Natural killer cell (primary cell): ENCODE data around the gene IGF2BP1. TPM values are rescaled to one million over a fixed set of nuclear protein-coding genes. Genes with fewer than 3 reads are reported as not detected.

Source experiments
- ATAC-seq, 3 donors: fragments of 150-1000 bp in 2 of 3; fragments of 200-7000 bp in 1 of 3; cut with Tn5 transposase; 1 replicate in 1 of 3; 2 replicates in 2 of 3; pipeline ENCODE4 v1.10.0; 2021; ENCODE audit warnings: mild to moderate bottlenecking in 2 of 3, moderate library complexity in 2 of 3
- DNase-seq, 2 donors: peaks; one replicate each; pipeline versions ENCODE4 v3.0.0 to v3.0.0-alpha.2; 2013 to 2021; ENCODE audit warnings: mixed read lengths in 1 of 2
- H3K27ac ChIP-seq: one replicate; pipeline ENCODE4 v1.5.1; 2013; ENCODE audit warnings: mild to moderate bottlenecking, low read length
- H3K27me3 ChIP-seq: one replicate; pipeline ENCODE4 v1.6.1; 2013; ENCODE audit warnings: low read length; ENCODE audit not compliant: control insufficient read depth, insufficient read depth
- H3K36me3 ChIP-seq: one replicate; pipeline ENCODE4 v1.6.1; 2013; ENCODE audit warnings: low read length; ENCODE audit not compliant: control insufficient read depth, insufficient read depth
- H3K4me1 ChIP-seq: one replicate; pipeline ENCODE4 v1.6.1; 2013; ENCODE audit warnings: low read length; ENCODE audit not compliant: control insufficient read depth, insufficient read depth
- H3K4me3 ChIP-seq: one replicate; pipeline ENCODE4 v1.5.1; 2013; ENCODE audit warnings: low read length
- H3K9me3 ChIP-seq: one replicate; pipeline ENCODE4 v1.6.1; 2013; ENCODE audit warnings: low read length; ENCODE audit not compliant: control insufficient read depth, insufficient read depth
- H3K27ac Mint-ChIP-seq, 2 donors: one replicate each; pipeline ENCODE4 v1.8.0; 2022; ENCODE audit warnings: mild to moderate bottlenecking in 2 of 2, mixed read lengths in 2 of 2, moderate library complexity in 1 of 2
- H3K27me3 Mint-ChIP-seq, 2 donors: one replicate each; pipeline ENCODE4 v1.8.0; 2022; ENCODE audit warnings: low read depth in 2 of 2, mixed read lengths in 2 of 2
- H3K36me3 Mint-ChIP-seq: one replicate; pipeline ENCODE4 v1.8.0; 2022; ENCODE audit warnings: mixed read lengths
- H3K4me1 Mint-ChIP-seq, 2 donors: one replicate each; pipeline ENCODE4 v1.8.0; 2022; ENCODE audit warnings: mixed read lengths in 2 of 2
- H3K4me3 Mint-ChIP-seq: one replicate; pipeline ENCODE4 v1.8.0; 2022; ENCODE audit warnings: mild to moderate bottlenecking, moderate library complexity, mixed read lengths
- H3K9me3 Mint-ChIP-seq, 2 donors: one replicate each; pipeline ENCODE4 v1.8.0; 2022; ENCODE audit warnings: mixed read lengths in 2 of 2
- WGBS: methylation state at CpG from one replicate; pipeline ENCODE4 v1.1.7; 2013; ENCODE audit warnings: missing lambda C conversion rate; ENCODE audit not compliant: insufficient coverage; 5-methylcytosine and 5-hydroxymethylcytosine counted together
- intact Hi-C: fragments of 100-400 bp; cut with micrococcal nuclease; formaldehyde crosslinking; loops from one replicate; pipeline ENCODE4 v1.14.2; 2022
- total RNA-seq, 4 donors: library from RNA; stranded (reverse); fragments of 120-200 nt in 1 of 4; gene quantifications; one replicate each; pipeline versions ENCODE4 v1.2.3 to v1.2.4, GENCODE V29; 2013 to 2022
- TF ChIP-seq, protein P1 (sequence below): fragments of 200-600 bp; IDR thresholded peaks from one replicate; pipeline ENCODE4 v1.8.0; 2022; ENCODE audit warnings: antibody characterized with exemption

The IGF2BP1 gene
- total RNA-seq, 3 donors from 2014 or later (not counting 1 experiment from before 2014, with no cell fraction given) = not detected

DNA sequence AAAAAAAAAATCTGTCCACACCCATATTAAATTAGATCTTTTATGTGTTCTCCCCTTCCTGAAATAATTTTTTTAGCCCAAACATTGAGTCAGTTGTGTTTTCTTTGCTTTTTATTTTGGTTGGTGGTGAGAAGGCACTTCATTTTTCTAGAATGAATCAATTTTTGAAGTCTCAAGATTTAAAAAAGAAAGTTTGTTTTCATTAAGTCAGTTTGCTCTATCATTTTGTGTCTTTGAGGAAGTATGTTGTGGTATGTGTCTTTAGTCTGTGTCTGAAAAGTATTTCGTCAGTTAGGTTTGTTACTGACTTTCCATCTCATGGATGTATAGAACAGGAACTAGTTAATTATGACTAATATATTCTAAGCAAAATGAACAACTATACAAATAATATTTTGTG is 3.8 kb downstream of the IGF2BP1 start:
- H3K4me1 Mint-ChIP-seq = peaks cover 13 to 36% of the 10 kb centered on the region in 2 donors
- Histone ChIP-seq H3K27me3 (peaks cover 84% of the 10 kb centered on the region), H3K36me3 (no peaks in the 10 kb centered on the region), H3K4me1 (peaks cover 28% of the 10 kb centered on the region), H3K4me3 (no peak overlapping the region), H3K9me3 (no peaks in the 10 kb centered on the region), H3K27ac (no peak overlapping the region)
- intact Hi-C loops = no loop called here
- H3K9me3 Mint-ChIP-seq = no peaks in the 10 kb centered on the region
- H3K4me3 Mint-ChIP-seq = no peak overlapping the region
- no peak overlapping the region for H3K27ac Mint-ChIP-seq
- DNase-seq (no peak), ATAC-seq (no peak)
- H3K36me3 Mint-ChIP-seq = no peaks in the 10 kb centered on the region
- TF ChIP-seq, protein P1, sequence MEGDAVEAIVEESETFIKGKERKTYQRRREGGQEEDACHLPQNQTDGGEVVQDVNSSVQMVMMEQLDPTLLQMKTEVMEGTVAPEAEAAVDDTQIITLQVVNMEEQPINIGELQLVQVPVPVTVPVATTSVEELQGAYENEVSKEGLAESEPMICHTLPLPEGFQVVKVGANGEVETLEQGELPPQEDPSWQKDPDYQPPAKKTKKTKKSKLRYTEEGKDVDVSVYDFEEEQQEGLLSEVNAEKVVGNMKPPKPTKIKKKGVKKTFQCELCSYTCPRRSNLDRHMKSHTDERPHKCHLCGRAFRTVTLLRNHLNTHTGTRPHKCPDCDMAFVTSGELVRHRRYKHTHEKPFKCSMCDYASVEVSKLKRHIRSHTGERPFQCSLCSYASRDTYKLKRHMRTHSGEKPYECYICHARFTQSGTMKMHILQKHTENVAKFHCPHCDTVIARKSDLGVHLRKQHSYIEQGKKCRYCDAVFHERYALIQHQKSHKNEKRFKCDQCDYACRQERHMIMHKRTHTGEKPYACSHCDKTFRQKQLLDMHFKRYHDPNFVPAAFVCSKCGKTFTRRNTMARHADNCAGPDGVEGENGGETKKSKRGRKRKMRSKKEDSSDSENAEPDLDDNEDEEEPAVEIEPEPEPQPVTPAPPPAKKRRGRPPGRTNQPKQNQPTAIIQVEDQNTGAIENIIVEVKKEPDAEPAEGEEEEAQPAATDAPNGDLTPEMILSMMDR = no peak
- peaks cover 72 to 85% of the 10 kb centered on the region in 2 donors for H3K27me3 Mint-ChIP-seq
- WGBS = no CpG with 5 or more reads among the region's 1 CpG

DNA sequence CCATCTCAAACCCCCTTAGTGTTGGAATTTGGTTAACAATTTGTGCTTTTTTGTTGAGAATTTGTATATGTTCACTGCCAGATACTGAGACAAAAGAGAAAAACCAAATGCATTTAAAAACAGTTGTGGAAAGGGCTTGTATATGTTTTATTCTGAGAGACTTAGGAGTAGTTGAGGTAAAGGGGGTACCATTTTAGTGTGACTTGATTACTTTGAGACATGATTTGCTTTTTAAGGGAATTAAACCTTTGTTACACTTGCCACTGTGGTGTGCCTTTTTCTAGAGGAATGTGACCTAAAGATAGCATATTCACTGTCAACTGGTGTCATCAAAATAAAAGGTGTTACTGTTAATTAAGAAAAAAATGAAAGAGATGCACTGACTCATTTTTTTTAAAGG is 4.5 kb downstream of the IGF2BP1 start:
- no peak overlapping the region for H3K4me3 ChIP-seq
- H3K27ac ChIP-seq = no peak overlapping the region
- Mint-ChIP-seq H3K36me3 (no peaks in the 10 kb centered on the region), H3K27ac (no peak overlapping the region), H3K4me3 (no peak overlapping the region), H3K9me3 (no peaks in the 10 kb centered on the region), H3K27me3 (peaks cover 74 to 87% of the 10 kb centered on the region in 2 donors), H3K4me1 (peaks cover 10 to 31% of the 10 kb centered on the region in 2 donors)
- no peaks in the 10 kb centered on the region for H3K36me3 ChIP-seq
- peaks cover 79% of the 10 kb centered on the region for H3K27me3 ChIP-seq
- H3K9me3 ChIP-seq = no peaks in the 10 kb centered on the region
- peaks cover 21% of the 10 kb centered on the region for H3K4me1 ChIP-seq
- no peak for DNase-seq
- TF ChIP-seq, protein P1 = no peak
- intact Hi-C loops = no loop called here
- ATAC-seq = no peak

DNA sequence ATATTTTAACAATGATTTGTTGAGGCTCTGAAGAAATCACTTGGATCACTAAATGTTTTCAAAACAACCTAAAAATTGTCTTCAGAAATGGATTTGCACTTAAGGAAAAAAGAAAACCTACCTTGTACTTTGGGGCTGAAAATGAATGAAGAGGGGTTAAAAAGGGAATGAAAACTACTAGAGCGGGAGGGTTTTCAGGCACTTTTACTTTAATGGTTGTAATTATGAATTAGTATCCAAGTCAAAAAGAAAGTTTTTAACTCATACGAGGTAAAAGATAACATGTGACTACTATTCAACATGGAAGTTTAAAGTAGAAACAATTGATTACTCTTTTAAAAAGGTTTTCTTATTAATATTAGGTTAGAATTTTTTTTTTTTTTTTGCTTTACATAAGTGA is 5.1 kb downstream of the IGF2BP1 start:
- DNase-seq (no peak), ATAC-seq (no peak)
- no peaks in the 10 kb centered on the region for H3K9me3 ChIP-seq
- no peak overlapping the region for H3K27ac ChIP-seq
- Mint-ChIP-seq H3K36me3 (no peaks in the 10 kb centered on the region), H3K4me3 (no peak overlapping the region), H3K27ac (no peak overlapping the region), H3K27me3 (peaks cover 73 to 87% of the 10 kb centered on the region in 2 donors), H3K9me3 (no peaks in the 10 kb centered on the region), H3K4me1 (peaks cover 3 to 25% of the 10 kb centered on the region in 2 donors)
- TF ChIP-seq, protein P1 = no peak
- H3K4me3 ChIP-seq = no peak overlapping the region
- H3K27me3 ChIP-seq = peaks cover 72% of the 10 kb centered on the region
- WGBS = 100% methylated on average over 1 of the region's 2 CpGs
- intact Hi-C loops = no loop called here
- no peaks in the 10 kb centered on the region for H3K36me3 ChIP-seq
- peaks cover 14% of the 10 kb centered on the region for H3K4me1 ChIP-seq

DNA sequence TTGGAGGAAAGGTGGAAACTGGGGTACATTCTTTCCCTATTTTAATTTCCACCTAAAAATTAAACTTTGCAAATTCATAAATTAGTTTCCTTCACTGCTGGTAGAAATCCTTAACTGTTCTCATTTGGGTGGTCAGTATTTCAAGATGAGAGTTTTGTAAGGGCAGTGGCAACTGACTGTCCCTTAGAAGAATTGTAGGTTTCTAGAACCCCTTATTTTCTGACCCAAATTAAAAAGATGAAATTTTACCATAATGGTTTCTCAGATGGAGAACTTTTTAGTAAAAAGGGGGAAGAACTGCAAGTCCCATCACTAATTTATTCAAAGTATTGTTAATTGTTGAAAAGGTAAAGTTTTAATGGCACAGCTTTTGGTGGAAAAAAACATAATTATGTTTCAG is 5.6 kb downstream of the IGF2BP1 start:
- Mint-ChIP-seq H3K36me3 (no peaks in the 10 kb centered on the region), H3K4me3 (no peak overlapping the region), H3K9me3 (no peaks in the 10 kb centered on the region), H3K27me3 (peaks cover 75 to 88% of the 10 kb centered on the region in 2 donors), H3K27ac (no peak overlapping the region), H3K4me1 (peaks cover 0 to 20% of the 10 kb centered on the region in 2 donors)
- intact Hi-C loops = no loop called here
- H3K27ac ChIP-seq = no peak overlapping the region
- DNase-seq (no peak), ATAC-seq (no peak)
- H3K36me3 ChIP-seq = no peaks in the 10 kb centered on the region
- H3K4me1 ChIP-seq = peaks cover 10% of the 10 kb centered on the region
- TF ChIP-seq, protein P1 = no peak
- no peaks in the 10 kb centered on the region for H3K9me3 ChIP-seq
- no peak overlapping the region for H3K4me3 ChIP-seq
- H3K27me3 ChIP-seq = peaks cover 68% of the 10 kb centered on the region
